Melanocyte of skin (primary cell): ENCODE results near the gene GAGE12C. TPM values are rescaled to one million over a fixed set of nuclear protein-coding genes. Genes with fewer than 3 reads are reported as not detected.

Source experiments
- small RNA-seq, 2 donors: library from RNA; depleted of rRNA; stranded (forward); fragments of <200 nt; gene quantifications; one replicate each; pipeline ENCODE3, GENCODE V24; 2012
- total RNA-seq, 2 donors: library from RNA; depleted of rRNA; stranded (reverse); fragments of >200 nt; gene quantifications; 2 replicates each; pipeline ENCODE4 v1.2.3, GENCODE V29; 2012

Gene GAGE12C
- total RNA-seq: not detected

GRCh38 chrX:49531877-49532276 is at the start of gene GAGE12C:
Gene GAGE12C (plus strand): TSS chrX:49532177. CDS start chrX:49533332, 1,155 bp downstream.

GRCh38 chrX:49541433-49541832 is 9.5 kb downstream of the GAGE12C start, which contains the start of gene GAGE12D:
Gene GAGE12D (plus strand): TSS chrX:49541733. CDS start chrX:49542888, 1,155 bp downstream.

GRCh38 chrX:49550989-49551388 is 19.0 kb downstream of the GAGE12C start, which contains the start of gene GAGE12E:
Gene GAGE12E (plus strand): TSS chrX:49551289. CDS start chrX:49552444, 1,155 bp downstream.

GRCh38 chrX:49560542-49560941 is 28.6 kb downstream of the GAGE12C start, which contains the start of gene GAGE12F:
Gene GAGE12F (plus strand): TSS chrX:49560842. CDS start chrX:49561997, 1,155 bp downstream.

GRCh38 chrX:49570100-49570499 is 38.1 kb downstream of the GAGE12C start, which contains the start of gene GAGE12G:
Gene GAGE12G (plus strand): TSS chrX:49570400. CDS start chrX:49571555, 1,155 bp downstream.

GRCh38 chrX:49579649-49580048 is 47.7 kb downstream of the GAGE12C start, which contains the start of gene GAGE12H:
Gene GAGE12H (plus strand): TSS chrX:49579949. CDS start chrX:49581104, 1,155 bp downstream.

Small RNA genes lying within 50 kb of the gene (small RNA-seq; reads per million reads assigned to genes)
- 0 reads per million in 2 donors for gene GAGE12B

Other genes starting within 250 kb of the GAGE12C start
- gene GAGE10, start 228.5 kb upstream of the GAGE12C start, total RNA-seq: not detected
- gene GAGE12J, start 210.1 kb upstream of the GAGE12C start, total RNA-seq: not detected
- gene GAGE13, start 200.6 kb upstream of the GAGE12C start, total RNA-seq: not detected
- gene GAGE12D, start 9.6 kb downstream of the GAGE12C start, total RNA-seq: not detected
- not detected for gene GAGE12E, start 19.1 kb downstream of the GAGE12C start, total RNA-seq
- not detected for gene GAGE12F, start 28.7 kb downstream of the GAGE12C start, total RNA-seq
- gene GAGE12G, start 38.2 kb downstream of the GAGE12C start, total RNA-seq: not detected
- not detected for gene GAGE12H, start 47.8 kb downstream of the GAGE12C start, total RNA-seq
- gene GAGE2A, start 57.3 kb downstream of the GAGE12C start, total RNA-seq: not detected
- not detected for gene GAGE1, start 66.8 kb downstream of the GAGE12C start, total RNA-seq
- not detected for gene PAGE1, start 163.8 kb downstream of the GAGE12C start, total RNA-seq